ENCODE measurements around the gene SLC25A6. TPM values are rescaled to one million over a fixed set of nuclear protein-coding genes. Genes with fewer than 3 reads are reported as not detected.
"Not testable (repeated sequence)": the region's sequence is repeated elsewhere in the genome, so short reads cannot be mapped to it uniquely, and the experiment has no call there.

The SLC25A6 gene
- total RNA-seq, 1 donor from 2014 or later: 442 TPM

DNA sequence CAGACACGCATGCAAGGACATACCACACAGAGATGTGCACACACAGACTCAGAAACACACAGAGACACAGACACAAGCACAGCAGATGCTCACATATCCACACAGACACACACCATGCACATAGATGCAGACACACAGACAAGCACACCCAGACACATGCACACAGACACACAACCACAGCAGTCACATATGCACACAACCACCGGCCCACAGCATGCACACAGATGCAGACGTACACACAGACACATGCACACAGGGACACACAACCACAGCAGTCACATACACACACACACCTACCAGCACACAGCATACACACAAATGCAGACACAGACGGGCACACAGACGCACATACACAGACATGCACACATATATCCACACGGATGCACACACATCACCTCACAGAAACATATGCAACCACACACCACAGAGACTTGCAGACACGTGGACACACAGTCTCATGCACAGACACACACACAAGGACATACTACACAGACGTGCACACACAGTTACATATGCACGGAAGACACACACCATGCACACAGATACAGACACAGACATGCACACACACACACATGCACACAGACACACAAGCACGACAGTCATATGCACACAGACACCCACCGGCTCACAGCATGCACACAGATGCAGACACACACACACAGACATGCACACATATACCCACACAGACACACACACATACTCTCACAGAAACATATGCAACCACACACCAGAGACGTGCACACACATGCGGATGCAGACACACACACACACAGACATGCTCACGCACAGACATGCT, 25.2 kb upstream of the SLC25A6 start:
- DNase-seq (ENCODE audit: extremely low spot score in 2 of 2): no peak
- H3K4me1 ChIP-seq: no peaks in the 10 kb centered on the region
- H3K9me3 ChIP-seq: no peaks in the 10 kb centered on the region
- no peaks in the 10 kb centered on the region for H3K27me3 ChIP-seq
- H3K27ac ChIP-seq: no peak overlapping the region
- intact Hi-C loops (cut with DNase I): no loop called here
- no peak overlapping the region for H3K4me3 ChIP-seq
- TF ChIP-seq, protein P1, sequence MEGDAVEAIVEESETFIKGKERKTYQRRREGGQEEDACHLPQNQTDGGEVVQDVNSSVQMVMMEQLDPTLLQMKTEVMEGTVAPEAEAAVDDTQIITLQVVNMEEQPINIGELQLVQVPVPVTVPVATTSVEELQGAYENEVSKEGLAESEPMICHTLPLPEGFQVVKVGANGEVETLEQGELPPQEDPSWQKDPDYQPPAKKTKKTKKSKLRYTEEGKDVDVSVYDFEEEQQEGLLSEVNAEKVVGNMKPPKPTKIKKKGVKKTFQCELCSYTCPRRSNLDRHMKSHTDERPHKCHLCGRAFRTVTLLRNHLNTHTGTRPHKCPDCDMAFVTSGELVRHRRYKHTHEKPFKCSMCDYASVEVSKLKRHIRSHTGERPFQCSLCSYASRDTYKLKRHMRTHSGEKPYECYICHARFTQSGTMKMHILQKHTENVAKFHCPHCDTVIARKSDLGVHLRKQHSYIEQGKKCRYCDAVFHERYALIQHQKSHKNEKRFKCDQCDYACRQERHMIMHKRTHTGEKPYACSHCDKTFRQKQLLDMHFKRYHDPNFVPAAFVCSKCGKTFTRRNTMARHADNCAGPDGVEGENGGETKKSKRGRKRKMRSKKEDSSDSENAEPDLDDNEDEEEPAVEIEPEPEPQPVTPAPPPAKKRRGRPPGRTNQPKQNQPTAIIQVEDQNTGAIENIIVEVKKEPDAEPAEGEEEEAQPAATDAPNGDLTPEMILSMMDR (IDR thresholded peaks at IDR 0.05): no peak
- no peak for TF ChIP-seq POLR2A (IDR thresholded peaks at IDR 0.05)
- TF ChIP-seq POLR2AphosphoS5 (IDR thresholded peaks at IDR 0.05; ENCODE audit: insufficient read depth in 1 of 2, low read depth in 1 of 2): no peak
- peaks cover 0 to 62% of the 10 kb centered on the region in 2 donors for H3K36me3 ChIP-seq

DNA sequence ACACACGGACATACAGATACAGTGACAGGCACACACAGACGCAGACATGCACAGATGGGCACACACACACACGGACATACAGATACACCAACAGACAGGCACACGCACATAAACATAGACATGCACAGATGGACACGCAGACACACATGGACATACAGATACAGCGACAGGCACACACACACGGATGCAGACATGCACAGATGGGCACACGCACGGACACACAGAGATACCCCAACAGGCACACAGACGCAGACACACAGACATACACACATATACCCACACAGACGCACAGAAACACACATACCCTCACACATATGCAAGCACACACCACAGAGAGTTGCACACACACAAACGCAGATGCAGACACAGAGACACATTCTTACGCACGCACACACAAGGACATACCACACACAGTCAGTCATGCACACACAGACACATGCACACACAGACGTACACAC, 24.4 kb upstream of the SLC25A6 start:
- Histone ChIP-seq H3K36me3 (peaks cover 0 to 54% of the 10 kb centered on the region in 2 donors), H3K9me3 (no peaks in the 10 kb centered on the region), H3K4me1 (no peaks in the 10 kb centered on the region), H3K27me3 (no peaks in the 10 kb centered on the region), H3K27ac (no peak overlapping the region), H3K4me3 (no peak overlapping the region)
- TF ChIP-seq POLR2A (IDR thresholded peaks at IDR 0.05) (no peak), POLR2AphosphoS5 (IDR thresholded peaks at IDR 0.05; ENCODE audit: insufficient read depth in 1 of 2, low read depth in 1 of 2) (no peak)
- TF ChIP-seq, protein P1 (IDR thresholded peaks at IDR 0.05): no peak
- intact Hi-C loops (cut with DNase I): no loop called here
- DNase-seq (ENCODE audit: extremely low spot score in 2 of 2): no peak

DNA sequence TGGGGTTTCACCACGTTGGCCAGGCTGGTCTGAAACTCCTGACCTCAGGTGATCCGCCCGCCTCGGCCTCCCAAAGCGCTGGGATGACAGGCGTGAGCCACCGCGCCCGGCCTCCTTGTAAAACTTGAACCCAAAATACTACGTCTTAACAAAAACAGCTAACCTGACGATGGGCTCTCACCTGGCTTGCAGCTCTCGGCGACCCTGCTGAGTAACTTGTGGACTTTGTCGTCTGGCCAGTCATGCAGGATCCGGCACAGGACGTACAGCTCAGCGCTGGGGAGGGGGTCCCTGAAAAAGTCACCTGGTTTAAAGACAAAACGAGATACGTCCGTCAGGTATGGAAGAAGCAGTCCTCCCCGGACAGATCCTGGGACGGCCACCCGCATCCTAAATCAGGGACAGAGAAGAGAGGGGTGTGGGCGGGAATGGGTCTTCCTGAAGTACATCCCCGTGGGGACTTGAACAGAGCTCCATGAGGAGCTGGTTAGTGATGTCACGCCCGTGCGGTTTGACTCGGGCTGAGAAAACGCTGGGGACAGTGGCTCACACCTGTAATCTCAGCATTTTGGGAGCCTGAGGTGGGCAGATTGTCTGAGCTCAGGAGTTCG, 20.7 kb upstream of the SLC25A6 start:
- H3K36me3 ChIP-seq: peaks cover 0 to 35% of the 10 kb centered on the region in 2 donors
- no peaks in the 10 kb centered on the region for H3K4me1 ChIP-seq
- DNase-seq (ENCODE audit: extremely low spot score in 2 of 2): no peak
- H3K4me3 ChIP-seq: no peak overlapping the region
- no peak overlapping the region for H3K27ac ChIP-seq
- no peak for TF ChIP-seq POLR2A (IDR thresholded peaks at IDR 0.05)
- TF ChIP-seq POLR2AphosphoS5 (IDR thresholded peaks at IDR 0.05; ENCODE audit: insufficient read depth in 1 of 2, low read depth in 1 of 2): no peak
- intact Hi-C loops (cut with DNase I): no loop called here
- no peaks in the 10 kb centered on the region for H3K27me3 ChIP-seq
- H3K9me3 ChIP-seq: no peaks in the 10 kb centered on the region

GRCh38 chrX:1411326-1411725, 19.4 kb upstream of the SLC25A6 start:
- TF ChIP-seq, protein P1 (IDR thresholded peaks at IDR 0.05): no peak
- TF ChIP-seq POLR2A (IDR thresholded peaks at IDR 0.05) (no peak), POLR2AphosphoS5 (IDR thresholded peaks at IDR 0.05; ENCODE audit: insufficient read depth in 1 of 2, low read depth in 1 of 2) (no peak)
- no peak for DNase-seq (ENCODE audit: extremely low spot score in 2 of 2)
- no peaks in the 10 kb centered on the region for H3K9me3 ChIP-seq
- H3K27ac ChIP-seq: no peak overlapping the region
- no peak overlapping the region for H3K4me3 ChIP-seq
- intact Hi-C loops (cut with DNase I): no loop called here
- no peaks in the 10 kb centered on the region for H3K27me3 ChIP-seq
- H3K36me3 ChIP-seq: peaks cover 0 to 37% of the 10 kb centered on the region in 2 donors
- H3K4me1 ChIP-seq: no peaks in the 10 kb centered on the region

GRCh38 chrX:1407035-1407434, 15.1 kb upstream of the SLC25A6 start:
- no peaks in the 10 kb centered on the region for H3K4me1 ChIP-seq
- DNase-seq (ENCODE audit: extremely low spot score in 2 of 2): no peak
- no peak overlapping the region for H3K27ac ChIP-seq
- intact Hi-C loops (cut with DNase I): no loop called here
- no peak overlapping the region for H3K4me3 ChIP-seq
- no peak for TF ChIP-seq POLR2AphosphoS5 (IDR thresholded peaks at IDR 0.05; ENCODE audit: insufficient read depth in 1 of 2, low read depth in 1 of 2)
- TF ChIP-seq, protein P1 (IDR thresholded peaks at IDR 0.05): no peak
- no peak for TF ChIP-seq POLR2A (IDR thresholded peaks at IDR 0.05)
- no peaks in the 10 kb centered on the region for H3K27me3 ChIP-seq
- no peaks in the 10 kb centered on the region for H3K9me3 ChIP-seq
- H3K36me3 ChIP-seq: peaks cover 0 to 48% of the 10 kb centered on the region in 2 donors

DNA sequence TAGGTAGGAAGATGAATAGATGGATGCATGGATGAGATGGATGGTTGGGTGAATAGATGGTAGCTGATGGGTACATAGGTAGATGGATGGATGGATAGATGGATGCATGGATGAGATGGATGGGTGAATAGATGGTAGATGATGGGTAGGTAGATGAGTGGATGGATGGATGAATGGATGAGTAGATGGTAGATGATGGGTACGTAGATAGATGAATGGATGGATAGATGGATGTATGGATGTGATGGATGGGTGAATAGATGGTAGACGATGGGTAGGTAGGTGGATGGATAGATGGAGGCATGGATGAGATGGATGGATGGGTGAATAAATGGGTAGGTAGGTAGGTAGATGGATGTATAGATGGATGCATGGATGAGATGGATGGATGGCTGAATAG, 13.9 kb upstream of the SLC25A6 start:
- intact Hi-C loops (cut with DNase I); H3K9me3 ChIP-seq; H3K4me1 ChIP-seq; H3K4me3 ChIP-seq; DNase-seq (ENCODE audit: extremely low spot score in 2 of 2); H3K27ac ChIP-seq; H3K27me3 ChIP-seq: not testable (repeated sequence)
- peaks cover 0 to 59% of the 10 kb centered on the region in 2 donors for H3K36me3 ChIP-seq

DNA sequence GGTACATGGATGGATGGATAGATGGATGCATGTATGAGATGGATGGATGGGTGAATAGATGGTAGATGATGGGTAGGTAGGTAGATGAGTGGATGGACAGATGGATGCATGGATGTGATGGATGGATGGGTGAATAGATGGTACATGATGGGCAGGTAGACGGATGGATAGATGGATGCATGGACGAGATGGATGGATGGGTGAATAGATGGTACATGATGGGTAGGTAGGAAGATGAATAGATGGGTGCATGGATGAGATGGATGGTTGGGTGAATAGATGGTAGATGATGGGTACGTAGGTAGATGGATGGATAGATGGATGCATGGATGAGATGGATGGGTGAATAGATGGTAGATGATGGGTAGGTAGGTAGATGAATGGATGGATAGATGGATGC, 12.0 kb upstream of the SLC25A6 start:
- H3K27ac ChIP-seq; DNase-seq (ENCODE audit: extremely low spot score in 2 of 2); H3K4me3 ChIP-seq; H3K4me1 ChIP-seq; H3K9me3 ChIP-seq; intact Hi-C loops (cut with DNase I); H3K27me3 ChIP-seq: not testable (repeated sequence)
- peaks cover 0 to 59% of the 10 kb centered on the region in 2 donors for H3K36me3 ChIP-seq
